NCI-H1436 (cell line): ENCODE measurements around the gene VCX3A.
"Not testable (repeated sequence)": the region's sequence is repeated elsewhere in the genome, so short reads cannot be mapped to it uniquely, and the experiment has no call there.

Source experiments
- DNase-seq: peaks from one replicate; lab custom pipeline; 2025; lab: John Stamatoyannopoulos, UW

VCX3A gene

DNA sequence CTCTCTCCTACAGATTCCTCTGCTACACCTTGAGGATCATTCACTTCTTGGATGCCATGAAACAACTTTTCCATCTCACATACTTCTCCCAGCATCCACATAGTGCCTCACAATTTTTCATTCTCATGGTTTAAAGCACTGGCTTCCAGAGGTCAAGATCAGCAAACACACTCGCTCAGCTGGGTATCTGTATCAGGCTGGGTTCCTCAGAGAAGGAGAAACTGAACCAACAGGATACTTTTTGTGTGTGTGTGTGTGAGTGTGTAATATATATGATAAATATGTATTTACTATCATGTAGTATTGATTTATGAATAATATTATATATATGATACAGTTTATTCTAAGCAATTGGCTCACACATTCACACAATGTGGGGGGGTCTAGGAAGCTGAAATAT lies at the start of gene VCX3A:
Gene VCX3A (minus strand): TSS at position 101 of the 400 bp plus-strand sequence. CDS start 621 bp downstream, outside the sequence.
- not testable (repeated sequence) for DNase-seq

DNA sequence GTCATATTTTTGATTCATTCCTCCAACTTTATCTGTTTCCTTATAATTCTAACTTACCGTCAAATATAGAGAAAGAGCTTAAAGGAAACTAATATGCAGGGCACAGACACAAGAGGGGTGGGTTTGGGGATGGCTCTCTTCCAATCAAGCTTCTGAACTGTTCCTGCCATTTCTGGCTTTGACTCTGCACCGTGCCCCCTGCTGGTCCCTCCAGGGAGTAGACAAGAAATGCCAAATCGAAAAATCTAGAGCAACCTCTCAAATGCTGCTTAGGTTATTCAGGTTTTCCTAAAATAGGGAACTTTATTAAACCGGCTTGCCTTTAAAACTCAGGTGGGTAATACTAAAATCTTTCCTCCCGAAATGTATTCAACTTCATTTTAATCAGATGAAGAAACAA lies 39.8 kb upstream of the VCX3A start:
- DNase-seq: no peak

- no peak for DNase-seq
These were observed 33.1 kb upstream of the VCX3A start for GRCh38 chrX:6568031-6568430.

DNA sequence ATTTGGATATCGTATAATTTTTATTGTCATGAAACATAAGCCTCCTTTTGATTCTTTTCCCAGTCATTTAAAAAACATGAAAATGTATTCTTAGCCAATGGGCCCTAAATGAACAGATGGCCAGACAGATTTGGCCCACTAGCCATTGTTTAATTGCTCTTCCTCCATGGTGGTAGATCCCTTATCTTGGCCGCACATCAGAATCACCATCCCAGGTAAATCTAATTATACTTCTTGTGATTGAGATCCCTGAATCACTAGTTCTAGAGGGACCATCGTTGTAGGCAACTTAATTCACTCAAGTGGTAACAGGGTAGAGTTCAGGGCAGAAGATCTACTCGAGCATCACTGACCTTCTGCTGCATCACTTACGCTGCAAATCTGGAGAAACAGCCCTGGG lies 24.1 kb upstream of the VCX3A start:
- no peak for DNase-seq

DNA sequence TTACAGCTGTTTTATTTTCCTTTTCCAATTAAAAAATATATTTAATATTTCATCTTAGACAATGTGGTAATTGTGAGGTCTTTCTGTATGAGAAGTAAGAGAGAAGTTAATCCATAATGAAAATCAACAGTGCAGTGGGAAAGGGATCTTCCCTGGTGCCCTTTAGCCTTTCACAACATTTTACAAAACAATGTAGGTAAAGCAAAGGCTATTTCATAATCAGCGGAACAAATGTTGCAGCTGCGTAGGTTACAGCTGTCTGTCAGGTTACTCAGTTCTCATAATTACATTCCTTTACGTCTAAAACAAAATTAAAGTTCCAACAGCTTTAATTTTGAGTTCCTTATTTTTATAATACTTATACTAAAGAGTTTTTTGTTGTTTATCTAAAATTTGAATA lies 22.8 kb upstream of the VCX3A start:
- DNase-seq: no peak

- DNase-seq: no peak
These were observed 16.1 kb upstream of the VCX3A start for GRCh38 chrX:6550999-6551398.

DNA sequence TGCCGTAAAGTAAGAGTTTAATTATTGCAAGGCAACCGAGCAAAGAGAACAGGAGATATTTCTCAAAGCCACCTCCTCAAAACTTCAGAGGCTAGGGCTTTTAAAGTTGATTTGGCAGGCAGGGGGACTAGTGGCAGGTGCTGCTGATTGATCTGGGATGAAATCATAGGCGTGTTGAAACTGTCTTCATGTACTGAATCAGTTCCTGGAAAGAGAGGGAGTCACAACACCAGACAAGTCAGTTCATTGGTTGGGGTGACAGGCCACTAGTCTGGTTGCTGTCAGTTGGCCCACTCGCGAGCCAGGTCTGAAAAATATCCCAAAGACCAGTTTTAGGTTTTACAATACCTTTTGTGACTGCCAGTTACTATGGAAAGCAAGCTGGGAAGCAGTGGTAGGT lies 10.8 kb upstream of the VCX3A start:
- DNase-seq: no peak

GRCh38 chrX:6526564-6527136 lies 8.3 kb downstream of the VCX3A start:
- DNase-seq: no peak

- DNase-seq: no peak
These were observed 17.5 kb downstream of the VCX3A start for GRCh38 chrX:6517376-6517775.

DNA sequence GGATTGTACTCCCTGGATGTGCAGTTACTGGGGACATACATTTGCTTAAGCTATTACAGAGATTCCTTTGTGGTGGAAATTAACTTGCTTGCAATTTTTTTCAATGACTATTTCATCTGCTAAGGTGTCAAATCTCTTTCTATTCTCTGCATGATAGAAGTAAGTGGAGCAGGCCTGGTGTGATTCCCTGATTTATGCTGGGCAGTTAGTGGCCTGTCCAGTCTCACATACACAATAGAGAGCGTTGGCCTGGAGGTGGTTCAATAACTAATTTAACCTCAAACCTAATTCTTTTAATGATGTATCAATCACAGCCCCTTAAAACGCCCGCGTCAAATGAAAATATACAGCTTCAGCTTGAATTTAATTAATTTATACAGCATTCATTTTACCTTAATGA lies 28.5 kb downstream of the VCX3A start:
- no peak for DNase-seq

DNA sequence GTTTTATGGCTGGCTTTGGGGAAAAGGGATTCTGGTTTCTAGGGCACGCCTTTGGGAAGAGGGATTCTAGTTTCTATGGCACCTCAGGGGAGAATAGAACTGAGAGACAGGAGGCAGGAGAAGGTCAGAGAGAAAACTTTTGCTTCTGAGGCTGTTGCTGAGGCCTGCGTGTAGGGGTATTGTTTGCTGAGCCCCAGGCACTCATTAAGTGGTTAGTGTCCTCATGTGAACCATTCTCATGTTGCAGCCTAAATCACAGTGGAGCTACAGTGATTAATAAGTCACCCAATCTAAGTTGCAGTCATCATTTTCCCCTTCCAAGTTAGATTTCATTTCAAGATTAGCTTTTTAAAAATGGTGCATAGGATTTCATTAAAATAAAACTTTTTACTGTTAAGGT lies 29.0 kb downstream of the VCX3A start:
- DNase-seq: no peak

GRCh38 chrX:6500719-6501118 lies 34.2 kb downstream of the VCX3A start:
- no peak for DNase-seq

- DNase-seq: no peak
These were observed 36.6 kb downstream of the VCX3A start for GRCh38 chrX:6498324-6498723.
